Ishikawa (cell line): ENCODE data around the gene HS3ST4.

ENCODE experiments used
- CEBPB ChIP-seq: IDR thresholded peaks from 2 replicates; pipeline ENCODE4 v1.6.1; 2012
- CREB1 ChIP-seq: IDR thresholded peaks from 2 replicates; pipeline ENCODE4 v1.6.1; 2012; ENCODE audit warnings: low read depth
- EGR1 ChIP-seq: IDR thresholded peaks from 2 replicates; pipeline ENCODE4 v1.6.1; 2012
- EP300 ChIP-seq: IDR thresholded peaks from 2 replicates; pipeline ENCODE4 v1.6.1; 2012; ENCODE audit warnings: borderline replicate concordance
- FOXM1 ChIP-seq: IDR thresholded peaks from 2 replicates; pipeline ENCODE4 v1.6.1; 2012; ENCODE audit warnings: low read depth, borderline replicate concordance
- MAX ChIP-seq: IDR thresholded peaks from 2 replicates; pipeline ENCODE4 v1.6.1; 2012
- REST ChIP-seq: IDR thresholded peaks from 2 replicates; pipeline ENCODE4 v1.6.1; 2012; ENCODE audit warnings: low read depth, mild to moderate bottlenecking
- YY1 ChIP-seq: IDR thresholded peaks from 2 replicates; pipeline ENCODE4 v1.6.1; 2012; ENCODE audit warnings: low read depth

GRCh38 chr16:26019381-26020242 lies 327.9 kb downstream of the HS3ST4 start:
- TF ChIP-seq YY1 (no peak), REST (no peak), EP300 (no peak), MAX (no peak), EGR1 (no peak), FOXM1 (no peak), CREB1 (no peak), CEBPB (no peak)
